Measurements from ENCODE around the gene MND1. TPM values are rescaled to one million over a fixed set of nuclear protein-coding genes. Genes with fewer than 3 reads are reported as not detected.
"Not testable (repeated sequence)": the region's sequence is repeated elsewhere in the genome, so short reads cannot be mapped to it uniquely, and the experiment has no call there.

Gene MND1
- total RNA-seq, 2 experiments from 2014 or later: 34.1 to 41.9 TPM

- peaks cover 33% of the 10 kb centered on the region for H3K4me1 Mint-ChIP-seq
- POLR2A ChIA-PET: no interaction called here
Observed at GRCh38 chr4:153439831-153440230, 95.3 kb downstream of the MND1 start.

DNA sequence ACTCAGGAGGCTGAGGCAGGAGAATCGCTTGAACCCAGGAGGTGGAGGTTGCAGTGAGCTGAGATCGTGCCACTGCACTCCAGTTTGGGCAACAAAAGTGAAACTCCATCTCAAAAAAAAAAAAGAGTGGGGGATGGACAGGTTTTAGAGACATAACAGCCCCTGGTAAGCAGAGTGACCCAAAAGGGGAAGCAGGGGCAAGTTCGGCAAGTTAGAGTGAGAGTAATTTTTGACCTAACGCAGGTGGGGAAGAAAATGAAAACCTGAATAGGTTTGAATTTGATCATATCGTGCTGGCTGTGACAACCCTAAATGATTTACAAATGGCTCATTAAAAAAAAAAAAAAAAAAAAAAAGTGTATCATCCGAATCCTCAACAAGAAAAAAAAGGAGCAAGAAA is 96.0 kb downstream of the MND1 start:
- Mint-ChIP-seq H3K4me3 (no peak overlapping the region), H3K27me3 (no peaks in the 10 kb centered on the region), H3K36me3 (ENCODE audit: low read depth) (no peaks in the 10 kb centered on the region), H3K27ac (no peak overlapping the region), H3K9me3 (ENCODE audit: low read depth) (no peaks in the 10 kb centered on the region), H3K4me1 (peaks cover 33% of the 10 kb centered on the region)
- DNase-seq (no peak), ATAC-seq (no peak)
- intact Hi-C loops (cut with DNase I, micrococcal nuclease): no loop called here
- ChIA-PET POLR2A (no interaction called here), CTCF (no interaction called here)

More at GRCh38 chr4:153439831-153440230, 95.3 kb downstream of the MND1 start:
- ATAC-seq: no peak
- Mint-ChIP-seq H3K27ac (peak overlapping the region; percentile 91), H3K36me3 (ENCODE audit: low read depth) (no peaks in the 10 kb centered on the region), H3K9me3 (ENCODE audit: low read depth) (no peaks in the 10 kb centered on the region), H3K27me3 (no peaks in the 10 kb centered on the region), H3K4me3 (peak overlapping the region; percentile 73)
- no peak for DNase-seq
- intact Hi-C loops (cut with DNase I, micrococcal nuclease): loop anchor here in 1 of 2 experiments (1.0 kb wide), 1 partner anchor 26 kb away; the partner anchor contains the start of gene TMEM131L
- CTCF ChIA-PET: no interaction called here

DNA sequence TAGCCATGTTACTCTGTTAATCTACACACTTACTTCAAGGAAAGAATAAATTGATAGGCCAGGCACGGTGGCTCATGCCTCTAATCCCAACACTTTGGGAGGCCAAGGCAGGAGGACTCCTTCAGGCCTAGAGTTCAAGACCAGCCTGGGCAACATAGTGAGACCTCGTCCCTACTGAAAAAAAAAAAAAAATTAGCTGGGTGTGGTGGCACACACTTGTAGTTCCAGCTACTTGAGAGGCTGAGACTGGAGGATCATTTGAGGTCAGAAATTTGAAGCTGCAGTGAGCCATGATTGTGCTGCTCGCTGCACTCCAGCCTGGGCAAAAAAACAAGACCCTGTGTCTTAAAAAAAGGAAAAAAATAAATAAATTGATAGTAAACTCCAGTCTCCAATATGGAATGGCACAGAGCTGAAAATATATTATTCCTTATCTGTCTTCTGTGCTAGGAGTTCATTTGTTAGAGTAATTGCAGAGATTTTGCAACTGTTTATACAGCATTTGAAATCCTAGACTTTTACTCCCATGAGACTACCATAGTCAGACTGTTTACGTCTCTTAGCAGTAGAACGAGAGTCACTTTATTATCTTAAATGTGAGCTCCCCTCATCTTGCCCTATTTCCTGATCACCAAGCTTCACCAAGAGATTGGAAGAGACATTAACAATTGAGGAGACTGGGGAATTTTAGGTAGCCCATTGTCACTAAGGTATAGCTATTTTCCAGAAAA is 102.9 kb downstream of the MND1 start:
- intact Hi-C loops (cut with DNase I, micrococcal nuclease): no loop called here
- H3K27me3 Mint-ChIP-seq: no peaks in the 10 kb centered on the region
- no peaks in the 10 kb centered on the region for H3K9me3 Mint-ChIP-seq (ENCODE audit: low read depth)
- H3K27ac Mint-ChIP-seq: no peak overlapping the region
- no peak overlapping the region for H3K4me3 Mint-ChIP-seq
- no peak for DNase-seq
- CTCF ChIA-PET: interaction anchor here (0.7 to 1.6 kb wide), 6 partner anchors 9 to 127 kb away, joined by 3 to 7 read pairs (median 3); no protein-coding TSS in a partner anchor
- POLR2A ChIA-PET: no interaction called here
- peaks cover 20% of the 10 kb centered on the region for H3K4me1 Mint-ChIP-seq
- no peak for ATAC-seq
- no peaks in the 10 kb centered on the region for H3K36me3 Mint-ChIP-seq (ENCODE audit: low read depth)

- no peak overlapping the region for H3K4me3 Mint-ChIP-seq
- H3K27me3 Mint-ChIP-seq: no peaks in the 10 kb centered on the region
- H3K36me3 Mint-ChIP-seq (ENCODE audit: low read depth): no peaks in the 10 kb centered on the region
- H3K4me1 Mint-ChIP-seq: peaks cover 16% of the 10 kb centered on the region
- ChIA-PET POLR2A (interaction anchor here (0.6 kb wide), 1 partner anchor 102 kb away, joined by 9 read pairs; no protein-coding TSS in a partner anchor), CTCF (interaction anchor here (0.6 to 1.5 kb wide), 4 partner anchors 9 to 1590 kb away, joined by 3 to 4 read pairs (median 3); no protein-coding TSS in a partner anchor)
- ATAC-seq (no peak), DNase-seq (no peak)
- no peaks in the 10 kb centered on the region for H3K9me3 Mint-ChIP-seq (ENCODE audit: low read depth)
- intact Hi-C loops (cut with DNase I, micrococcal nuclease): no loop called here
- H3K27ac Mint-ChIP-seq: no peak overlapping the region
Observed at GRCh38 chr4:153448003-153448731, 103.7 kb downstream of the MND1 start.

- Mint-ChIP-seq H3K4me3 (no peak overlapping the region), H3K27me3 (no peaks in the 10 kb centered on the region), H3K4me1 (peaks cover 15% of the 10 kb centered on the region), H3K27ac (peak overlapping the region; percentile 84), H3K9me3 (ENCODE audit: low read depth) (no peaks in the 10 kb centered on the region), H3K36me3 (ENCODE audit: low read depth) (no peaks in the 10 kb centered on the region)
- intact Hi-C loops (cut with DNase I, micrococcal nuclease): no loop called here
- CTCF ChIA-PET: no interaction called here
- DNase-seq (no peak), ATAC-seq (no peak)
- POLR2A ChIA-PET: no interaction called here
Observed at GRCh38 chr4:153449338-153449737, 104.8 kb downstream of the MND1 start.

DNA sequence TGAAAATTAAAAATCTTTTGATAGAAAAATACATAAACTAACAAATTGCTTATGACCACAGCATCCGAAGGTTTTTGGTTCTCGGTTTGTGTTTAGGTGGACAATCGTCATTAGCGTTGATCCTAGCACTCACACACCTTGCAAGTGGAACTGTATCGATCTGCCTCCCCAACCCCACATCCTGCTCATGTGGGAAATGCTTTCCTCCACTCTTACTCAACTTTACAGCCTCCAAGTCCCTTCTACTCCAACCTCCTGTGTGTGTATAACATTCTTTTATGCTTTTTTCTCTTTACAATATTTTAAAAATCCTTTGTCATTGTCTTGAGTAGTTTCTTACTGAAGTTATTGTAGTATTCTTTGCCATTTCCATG is 106.0 kb downstream of the MND1 start:
- H3K4me3 Mint-ChIP-seq: peak overlapping the region; percentile 41
- H3K27ac Mint-ChIP-seq: peak overlapping the region; percentile 84
- peak; percentile 84 for ATAC-seq
- intact Hi-C loops (cut with DNase I, micrococcal nuclease): loop anchor here in 1 of 2 experiments (2.0 kb wide), 1 partner anchor 14 kb away; no protein-coding TSS in a partner anchor
- H3K4me1 Mint-ChIP-seq: peaks cover 15% of the 10 kb centered on the region
- ChIA-PET POLR2A (no interaction called here), CTCF (no interaction called here)
- H3K36me3 Mint-ChIP-seq (ENCODE audit: low read depth): no peaks in the 10 kb centered on the region
- no peaks in the 10 kb centered on the region for H3K9me3 Mint-ChIP-seq (ENCODE audit: low read depth)
- peak; percentile 47 for DNase-seq
- no peaks in the 10 kb centered on the region for H3K27me3 Mint-ChIP-seq

DNA sequence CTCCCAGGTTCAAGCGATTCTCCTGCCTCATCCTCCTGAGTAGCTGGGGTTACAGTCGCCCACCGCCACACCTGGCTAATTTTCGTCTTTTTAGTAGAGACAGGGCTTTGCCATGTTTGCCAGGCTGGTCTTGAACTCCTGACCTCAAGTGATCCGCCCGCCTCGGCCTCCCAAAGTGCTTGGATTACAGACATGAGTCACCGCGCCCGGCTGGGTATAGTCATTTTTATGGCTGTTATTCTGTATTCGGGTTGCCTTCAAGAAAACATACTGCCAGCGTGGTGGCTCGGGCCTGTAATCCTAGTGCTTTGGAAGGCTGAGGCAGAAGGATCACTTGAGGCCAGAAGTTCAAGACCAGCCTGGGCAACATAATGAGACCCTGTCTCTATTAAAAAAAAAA is 106.7 kb downstream of the MND1 start:
- H3K4me3 Mint-ChIP-seq; H3K27me3 Mint-ChIP-seq; H3K9me3 Mint-ChIP-seq (ENCODE audit: low read depth); POLR2A ChIA-PET; ATAC-seq; H3K36me3 Mint-ChIP-seq (ENCODE audit: low read depth); DNase-seq; H3K27ac Mint-ChIP-seq: not testable (repeated sequence)
- CTCF ChIA-PET: interaction anchor here (1.2 kb wide), 1 partner anchor 24 kb away, joined by 4 read pairs; no protein-coding TSS in a partner anchor
- intact Hi-C loops (cut with DNase I, micrococcal nuclease): loop anchor here in 1 of 2 experiments (2.0 kb wide), 1 partner anchor 14 kb away; no protein-coding TSS in a partner anchor
- H3K4me1 Mint-ChIP-seq: peaks cover 15% of the 10 kb centered on the region

- intact Hi-C loops (cut with DNase I, micrococcal nuclease): loop anchor here in 1 of 2 experiments (2.0 kb wide), 1 partner anchor 13 kb away; no protein-coding TSS in a partner anchor
- ATAC-seq (no peak), DNase-seq (no peak)
- POLR2A ChIA-PET: interaction anchor here (1.1 kb wide), 1 partner anchor 34 kb away, joined by 4 read pairs; no protein-coding TSS in a partner anchor
- Mint-ChIP-seq H3K9me3 (ENCODE audit: low read depth) (no peaks in the 10 kb centered on the region), H3K36me3 (ENCODE audit: low read depth) (no peaks in the 10 kb centered on the region), H3K27ac (peak overlapping the region; percentile 7), H3K4me3 (no peak overlapping the region), H3K4me1 (peaks cover 15% of the 10 kb centered on the region), H3K27me3 (no peaks in the 10 kb centered on the region)
- CTCF ChIA-PET: interaction anchor here (0.8 to 1.2 kb wide), 2 partner anchors 23 to 25 kb away, joined by 3 to 4 read pairs; no protein-coding TSS in a partner anchor
Observed at GRCh38 chr4:153451911-153452657, 107.6 kb downstream of the MND1 start.

DNA sequence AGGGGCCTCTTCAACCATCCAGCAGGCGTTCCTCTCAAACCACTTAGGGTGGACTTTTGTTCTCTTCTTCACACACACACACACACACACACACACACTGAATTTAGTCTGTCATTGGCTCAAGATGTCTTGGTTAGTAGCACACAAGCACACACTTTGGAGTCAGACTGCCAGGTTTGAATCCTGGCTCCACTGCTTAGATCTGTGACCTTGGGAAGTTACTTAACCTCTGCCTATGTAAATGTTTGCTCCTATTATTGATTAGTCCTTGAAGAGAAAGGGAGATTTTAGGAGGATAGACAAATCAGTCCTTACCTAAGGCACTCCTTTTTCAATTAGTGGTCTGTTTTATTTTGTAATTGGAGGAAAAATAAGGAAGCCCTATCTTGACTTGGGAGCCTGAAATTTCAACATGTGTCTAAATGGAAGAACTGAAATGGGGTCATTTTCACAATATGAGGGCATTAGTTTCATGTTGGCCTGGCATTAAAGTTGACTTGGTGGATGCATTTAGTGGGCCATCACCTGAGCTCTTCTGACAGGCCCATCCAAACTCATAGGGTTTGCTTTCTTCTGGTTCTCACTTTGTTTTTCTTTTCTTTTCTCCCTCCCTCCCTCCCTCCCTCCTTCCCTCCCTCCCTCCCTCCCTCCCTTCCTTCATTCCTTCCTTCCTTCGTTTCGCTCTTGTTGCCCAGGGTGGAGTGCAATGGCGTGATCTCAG is 108.3 kb downstream of the MND1 start:
- ChIA-PET POLR2A (interaction anchor here (1.1 kb wide), 1 partner anchor 33 kb away, joined by 4 read pairs; no protein-coding TSS in a partner anchor), CTCF (interaction anchor here (0.8 kb wide), 1 partner anchor 22 kb away, joined by 3 read pairs; no protein-coding TSS in a partner anchor)
- intact Hi-C loops (cut with DNase I, micrococcal nuclease): no loop called here
- Mint-ChIP-seq H3K9me3 (ENCODE audit: low read depth) (no peaks in the 10 kb centered on the region), H3K27me3 (no peaks in the 10 kb centered on the region), H3K36me3 (ENCODE audit: low read depth) (no peaks in the 10 kb centered on the region), H3K4me1 (peaks cover 15% of the 10 kb centered on the region), H3K4me3 (no peak overlapping the region), H3K27ac (no peak overlapping the region)
- no peak for DNase-seq
- no peak for ATAC-seq

DNA sequence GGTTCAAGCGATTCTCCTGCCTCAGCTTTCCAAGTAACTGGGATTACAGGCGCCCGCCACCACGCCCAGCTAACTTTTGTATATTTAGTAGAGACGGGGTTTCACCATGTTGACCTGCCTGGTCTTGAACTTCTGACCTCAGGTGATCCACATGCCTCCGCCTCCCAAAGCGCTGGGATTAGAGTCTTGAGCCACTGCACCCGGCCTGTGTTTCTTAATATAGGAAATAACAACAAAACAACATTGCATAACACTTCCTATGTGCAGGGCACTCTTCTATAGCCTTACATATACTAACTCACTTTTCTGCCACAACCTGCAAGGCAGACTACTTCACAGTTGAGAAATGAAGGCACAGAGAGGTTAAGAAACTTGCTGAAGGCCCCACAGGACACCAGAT is 108.9 kb downstream of the MND1 start:
- no peak for ATAC-seq
- Mint-ChIP-seq H3K4me1 (peaks cover 15% of the 10 kb centered on the region), H3K36me3 (ENCODE audit: low read depth) (no peaks in the 10 kb centered on the region), H3K4me3 (no peak overlapping the region), H3K27me3 (no peaks in the 10 kb centered on the region), H3K9me3 (ENCODE audit: low read depth) (no peaks in the 10 kb centered on the region), H3K27ac (no peak overlapping the region)
- ChIA-PET CTCF (interaction anchor here (0.9 kb wide), 1 partner anchor 22 kb away, joined by 3 read pairs; no protein-coding TSS in a partner anchor), POLR2A (no interaction called here)
- DNase-seq: no peak
- intact Hi-C loops (cut with DNase I, micrococcal nuclease): no loop called here
